Stimulated activated CD4-positive, alpha-beta T cell treated with anti-CD3 and anti-CD28 coated beads, Interleukin-2, amount 100 ng/mL, for 48 hours (primary cell): Measurements from ENCODE around the gene GNPDA2.
A peak's percentile ranks its signal among the peaks of the same experiment; 100 is the strongest.

Experiments used
- DNase-seq, 2 donors: peaks; one replicate each; pipeline ENCODE4 v3.0.0-alpha.2; 2020

GNPDA2 gene

GRCh38 chr4:44678094-44679041 lies 48.0 kb downstream of the GNPDA2 start, which contains the start of gene GUF1:
GUF1 (plus strand) TSS chr4:44678420; CDS start chr4:44678623, 203 bp downstream.
- DNase-seq, result peak; percentile 80 to 81

GRCh38 chr4:44675366-44675765 lies 51.0 kb downstream of the GNPDA2 start:
- no peak for DNase-seq

GRCh38 chr4:44674471-44674870 lies 51.9 kb downstream of the GNPDA2 start:
- no peak for DNase-seq

- DNase-seq, result no peak
These were observed 54.7 kb downstream of the GNPDA2 start for GRCh38 chr4:44671636-44672035.

- DNase-seq, result no peak
These were observed 55.7 kb downstream of the GNPDA2 start for GRCh38 chr4:44670506-44671199.

- no peak for DNase-seq
These were observed 57.8 kb downstream of the GNPDA2 start for GRCh38 chr4:44668526-44668925.

- no peak for DNase-seq
These were observed 62.7 kb downstream of the GNPDA2 start for GRCh38 chr4:44663539-44664263.

GRCh38 chr4:44662623-44663005 lies 63.7 kb downstream of the GNPDA2 start:
- DNase-seq, result no peak

- no peak for DNase-seq
These were observed 64.3 kb downstream of the GNPDA2 start for GRCh38 chr4:44661940-44662622.

GRCh38 chr4:44660396-44660795 lies 66.0 kb downstream of the GNPDA2 start:
- DNase-seq, result no peak

GRCh38 chr4:44652002-44652401 lies 74.4 kb downstream of the GNPDA2 start:
- no peak for DNase-seq
